Liver (tissue), 2 donors: ENCODE results near the gene C10orf53.

ENCODE experiments used
- MAX ChIP-seq: IDR thresholded peaks from 2 replicates; pipeline ENCODE4 v1.6.1; 2016; ENCODE audit warnings: antibody characterized with exemption
- REST ChIP-seq: IDR thresholded peaks from 2 replicates; pipeline ENCODE4 v1.6.1; 2016; ENCODE audit warnings: antibody characterized with exemption, mild to moderate bottlenecking
- TAF1 ChIP-seq: conservative IDR thresholded peaks from 2 replicates; pipeline ENCODE4 v1.6.1; 2016; ENCODE audit warnings: antibody characterized with exemption, mild to moderate bottlenecking
- donor health status: healthy.

GRCh38 chr10:49664842-49665355, 14.6 kb upstream of the C10orf53 start:
- no peak for TF ChIP-seq REST
- no peak for TF ChIP-seq TAF1
- TF ChIP-seq MAX, result no peak
